Brain microvascular endothelial cell (primary cell): Measurements from ENCODE around the gene IL25.
A peak's percentile ranks its signal among the peaks of the same experiment; 100 is the strongest.

Source experiments
- DNase-seq: peaks from one replicate; pipeline ENCODE4 v3.0.0-alpha.2; 2020
- H3K27ac ChIP-seq: fragments of 250-450 bp; sonication (Bioruptor Pico); 2 replicates; pipeline ENCODE4 v1.5.1; 2020; ENCODE audit warnings: mild to moderate bottlenecking, moderate library complexity
- H3K27me3 ChIP-seq: fragments of 250-450 bp; sonication (Bioruptor Pico); replicated peaks from 2 replicates; pipeline ENCODE4 v1.5.1; 2020; ENCODE audit warnings: mild to moderate bottlenecking
- H3K36me3 ChIP-seq: fragments of 250-450 bp; sonication (Bioruptor Pico); replicated peaks from 2 replicates; pipeline ENCODE4 v1.5.1; 2020; ENCODE audit warnings: mild to moderate bottlenecking
- H3K4me3 ChIP-seq: 2 replicates; pipeline ENCODE4 v1.5.1; 2011; ENCODE audit warnings: low read depth, mild to moderate bottlenecking, control low read depth, low read length, moderate library complexity
- in situ Hi-C: cut with HindIII; loops from 2 replicates; pipeline ENCODE4 v1.10.0; 2017; ENCODE audit warnings: low sequenced_read_pairs, low pct_ligation_motif_present
- TF ChIP-seq, protein P1 (sequence below): IDR thresholded peaks from 2 replicates; pipeline ENCODE4 v1.5.1; 2011; ENCODE audit warnings: low read depth, mild to moderate bottlenecking, moderate library complexity, low read length, control low read depth, inconsistent platforms; ENCODE audit errors: missing control alignments

IL25 gene

DNA sequence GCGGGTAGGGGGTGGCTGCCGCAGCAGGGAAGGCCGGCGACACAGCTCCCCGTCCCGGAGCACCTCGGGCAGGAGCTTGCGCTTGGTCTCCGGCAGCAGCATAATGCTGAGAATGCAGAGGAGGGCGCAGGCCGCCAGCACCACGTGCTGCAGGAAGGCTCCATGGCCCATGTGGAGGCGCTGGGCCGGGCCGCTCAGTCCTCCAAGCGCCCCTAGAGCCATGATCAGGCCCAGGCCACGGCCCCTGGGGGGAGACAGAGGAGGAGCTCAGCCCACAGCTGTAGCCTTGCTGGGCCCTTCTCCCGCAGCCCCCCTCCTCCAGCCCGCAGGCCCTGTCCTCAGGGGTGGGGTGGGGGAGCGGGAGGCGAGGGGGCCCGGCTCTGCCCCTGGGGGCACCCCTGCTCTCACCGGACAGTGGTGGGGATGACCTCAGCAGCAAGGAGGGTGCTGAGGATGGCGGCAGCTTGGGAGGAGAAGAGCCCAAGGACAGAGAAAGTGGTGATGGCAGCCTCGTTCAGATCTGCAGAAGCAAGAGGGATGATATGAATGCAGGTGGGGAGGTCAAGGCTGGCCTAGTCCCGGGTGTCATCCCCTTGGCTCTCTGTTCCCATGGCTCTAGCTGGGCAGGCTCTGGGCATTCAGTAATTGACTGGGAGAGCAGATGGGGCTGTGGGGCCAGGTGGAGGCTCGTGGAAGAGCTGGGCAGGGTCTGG is 25.8 kb upstream of the IL25 start:
- DNase-seq: no peak
- TF ChIP-seq, protein P1, sequence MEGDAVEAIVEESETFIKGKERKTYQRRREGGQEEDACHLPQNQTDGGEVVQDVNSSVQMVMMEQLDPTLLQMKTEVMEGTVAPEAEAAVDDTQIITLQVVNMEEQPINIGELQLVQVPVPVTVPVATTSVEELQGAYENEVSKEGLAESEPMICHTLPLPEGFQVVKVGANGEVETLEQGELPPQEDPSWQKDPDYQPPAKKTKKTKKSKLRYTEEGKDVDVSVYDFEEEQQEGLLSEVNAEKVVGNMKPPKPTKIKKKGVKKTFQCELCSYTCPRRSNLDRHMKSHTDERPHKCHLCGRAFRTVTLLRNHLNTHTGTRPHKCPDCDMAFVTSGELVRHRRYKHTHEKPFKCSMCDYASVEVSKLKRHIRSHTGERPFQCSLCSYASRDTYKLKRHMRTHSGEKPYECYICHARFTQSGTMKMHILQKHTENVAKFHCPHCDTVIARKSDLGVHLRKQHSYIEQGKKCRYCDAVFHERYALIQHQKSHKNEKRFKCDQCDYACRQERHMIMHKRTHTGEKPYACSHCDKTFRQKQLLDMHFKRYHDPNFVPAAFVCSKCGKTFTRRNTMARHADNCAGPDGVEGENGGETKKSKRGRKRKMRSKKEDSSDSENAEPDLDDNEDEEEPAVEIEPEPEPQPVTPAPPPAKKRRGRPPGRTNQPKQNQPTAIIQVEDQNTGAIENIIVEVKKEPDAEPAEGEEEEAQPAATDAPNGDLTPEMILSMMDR: no peak
- Histone ChIP-seq H3K27ac (no peak overlapping the region), H3K27me3 (no peaks in the 10 kb centered on the region), H3K4me3 (no peak overlapping the region), H3K36me3 (no peaks in the 10 kb centered on the region)
- in situ Hi-C loops: no loop called here

DNA sequence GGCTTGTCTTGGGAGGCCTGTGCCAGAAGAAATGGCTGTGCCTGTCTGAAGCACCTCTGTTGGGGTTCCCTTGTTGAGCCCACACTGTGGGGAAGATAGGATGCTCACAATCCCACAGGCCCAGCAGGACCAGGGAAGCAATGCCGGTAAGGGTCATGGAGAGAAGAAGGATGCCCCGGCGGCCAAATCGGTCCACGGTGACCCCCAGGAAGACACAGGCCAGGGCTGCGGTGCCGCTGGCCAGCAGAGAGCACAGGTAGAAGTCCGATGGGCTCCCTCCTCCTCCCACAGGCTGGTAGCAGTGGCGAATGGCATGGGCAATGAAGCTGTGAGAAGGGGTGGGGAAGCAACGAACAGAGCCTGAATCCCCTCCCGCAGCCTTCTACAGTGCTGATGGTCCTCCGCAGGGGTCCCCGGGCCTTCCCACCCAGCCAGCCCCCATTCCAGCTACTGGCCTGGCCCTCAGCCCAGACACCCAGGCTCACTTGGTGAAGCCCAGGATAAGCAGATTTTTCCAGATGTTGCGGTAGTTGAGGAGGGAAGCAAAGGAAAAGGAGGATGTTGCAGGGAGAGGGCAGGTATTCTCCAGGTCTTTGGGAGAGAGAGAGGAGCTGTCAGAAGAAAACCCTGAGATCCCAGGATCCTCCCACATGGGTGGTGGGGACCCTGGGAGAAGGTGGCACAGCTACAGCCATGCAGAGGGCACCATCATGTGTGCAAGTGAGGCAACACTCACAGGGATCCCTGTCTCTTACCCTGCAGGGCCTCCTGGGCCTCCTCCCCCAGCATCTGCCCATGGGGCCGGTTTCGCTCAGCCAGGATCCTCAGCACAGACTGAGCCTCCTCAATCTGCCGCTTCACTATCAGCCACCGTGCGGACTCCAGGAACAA is 25.0 kb upstream of the IL25 start:
- H3K27me3 ChIP-seq: no peaks in the 10 kb centered on the region
- no peak overlapping the region for H3K4me3 ChIP-seq
- no peak for DNase-seq
- no peak overlapping the region for H3K27ac ChIP-seq
- in situ Hi-C loops: no loop called here
- TF ChIP-seq, protein P1: no peak
- no peaks in the 10 kb centered on the region for H3K36me3 ChIP-seq

DNA sequence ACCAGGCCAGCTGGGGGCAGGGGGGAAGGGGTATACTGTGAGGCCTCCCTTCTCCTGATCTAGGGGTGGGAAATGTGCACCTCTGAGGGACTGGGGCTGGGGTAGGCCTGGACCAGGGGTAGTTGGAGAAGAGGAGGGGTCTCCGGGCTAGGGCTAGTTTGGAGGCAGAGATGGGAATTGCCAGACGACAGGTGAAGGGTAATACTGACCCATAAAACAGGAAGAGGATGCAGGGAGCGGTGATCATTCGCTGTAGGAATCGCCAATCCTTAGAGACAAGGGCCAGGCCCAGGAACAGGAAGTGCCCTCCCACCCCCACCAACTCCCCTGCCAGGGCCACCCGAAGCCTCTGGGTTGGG is 24.3 kb upstream of the IL25 start:
- Histone ChIP-seq H3K27me3 (no peaks in the 10 kb centered on the region), H3K4me3 (no peak overlapping the region), H3K27ac (no peak overlapping the region), H3K36me3 (no peaks in the 10 kb centered on the region)
- TF ChIP-seq, protein P1: no peak
- DNase-seq: no peak
- in situ Hi-C loops: no loop called here

DNA sequence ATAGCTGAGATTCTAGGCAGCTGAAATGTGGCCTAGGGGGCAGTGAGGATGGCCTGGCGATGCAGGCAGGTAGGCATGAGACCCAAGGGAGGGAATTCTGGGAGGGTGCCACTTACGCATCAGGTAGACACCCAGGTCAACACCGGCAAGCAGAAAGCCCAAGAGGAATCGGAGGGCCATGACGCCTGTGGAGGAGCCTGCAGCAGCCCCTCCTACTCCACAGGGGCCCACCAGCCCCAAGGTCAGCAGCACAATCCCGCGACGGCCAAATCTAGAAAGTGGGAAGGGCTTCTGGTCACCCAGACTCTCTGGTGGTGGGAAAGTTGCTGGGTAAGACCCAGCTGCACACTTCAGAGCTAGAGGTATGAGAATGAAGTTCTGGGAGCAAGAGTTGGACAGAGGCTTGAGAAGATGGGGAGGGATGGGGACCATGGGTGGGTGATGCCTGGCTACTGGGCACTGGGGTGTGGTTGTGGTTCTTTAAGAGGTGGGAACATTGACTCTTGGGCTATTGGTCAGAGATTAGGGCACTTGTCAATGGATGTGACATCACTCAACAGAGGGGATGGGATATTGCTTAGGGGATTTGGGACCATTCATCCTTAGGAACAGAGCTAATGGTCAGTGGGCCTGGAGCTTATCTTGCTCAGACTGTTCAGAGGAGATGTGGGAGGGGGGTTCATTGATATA is 23.3 kb upstream of the IL25 start:
- Histone ChIP-seq H3K4me3 (no peak overlapping the region), H3K27me3 (no peaks in the 10 kb centered on the region), H3K27ac (no peak overlapping the region), H3K36me3 (no peaks in the 10 kb centered on the region)
- TF ChIP-seq, protein P1: no peak
- no peak for DNase-seq
- in situ Hi-C loops: no loop called here

DNA sequence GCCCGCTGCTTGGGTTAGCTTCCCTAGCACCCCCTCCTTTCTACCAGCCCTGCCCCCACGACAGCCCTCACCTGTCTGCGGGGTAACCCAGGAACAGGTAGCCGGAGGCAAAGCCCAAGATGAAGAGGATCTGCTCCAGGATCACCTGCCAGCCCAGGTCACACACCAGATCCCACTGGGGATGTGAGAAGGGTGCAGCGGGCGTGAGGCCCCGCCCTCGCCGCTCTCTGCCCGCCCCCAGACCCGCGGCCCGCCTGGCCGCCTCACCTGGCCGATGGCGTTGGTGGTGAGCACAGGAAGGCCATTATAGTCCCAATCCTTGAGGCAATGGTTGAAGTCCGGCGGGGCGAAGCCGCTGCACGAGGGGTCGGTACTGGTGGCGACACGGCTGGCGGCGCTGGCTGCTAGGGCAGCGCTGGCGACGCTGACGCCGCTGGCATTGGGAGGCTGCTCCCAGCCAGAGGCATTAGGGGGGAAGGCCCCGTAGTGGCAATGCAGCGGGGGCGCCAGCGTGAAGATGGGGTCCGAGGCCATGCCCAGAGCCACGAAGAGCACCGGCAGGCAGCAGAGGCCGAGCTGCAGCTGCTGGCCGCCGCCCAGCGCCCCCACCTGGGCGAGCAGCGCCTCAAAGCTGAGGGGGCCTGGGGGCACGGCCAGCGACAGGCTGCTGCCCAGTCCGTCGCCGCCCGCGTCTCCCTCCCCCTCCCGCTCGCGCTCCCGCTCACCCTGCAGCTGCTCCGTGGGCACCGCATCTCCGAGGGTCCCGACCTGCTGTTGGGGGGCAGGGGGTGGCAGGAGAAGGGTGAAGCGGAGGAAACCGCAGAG is 20.7 kb upstream of the IL25 start:
- Histone ChIP-seq H3K36me3 (no peaks in the 10 kb centered on the region), H3K4me3 (peak overlapping the region; percentile 72), H3K27me3 (no peaks in the 10 kb centered on the region), H3K27ac (no peak overlapping the region)
- TF ChIP-seq, protein P1: no peak
- in situ Hi-C loops: no loop called here
- DNase-seq: no peak
